Neural progenitor cell (in vitro differentiated cells): ENCODE data around the gene CYP1A1. TPM values are rescaled to one million over a fixed set of nuclear protein-coding genes. Genes with fewer than 3 reads are reported as not detected.
"Not testable (repeated sequence)": the region's sequence is repeated elsewhere in the genome, so short reads cannot be mapped to it uniquely, and the experiment has no call there.

Experiments used
- DNase-seq: peaks from one replicate; pipeline ENCODE4 v3.0.0-alpha.2; 2016; ENCODE audit warnings: low spot score
- H2AFZ ChIP-seq: fragments of 200-600 bp; sonication (generic); replicated peaks from 2 replicates; pipeline ENCODE4 v1.6.1; 2016; ENCODE audit warnings: antibody characterized with exemption
- H3F3A ChIP-seq: fragments of 200-600 bp; sonication (generic); 2 replicates; pipeline ENCODE4 v1.6.1; 2016; ENCODE audit warnings: antibody characterized with exemption, low read depth
- H3K27ac ChIP-seq: fragments of 200-600 bp; sonication (generic); 2 replicates; pipeline ENCODE4 v1.5.1; 2016; ENCODE audit warnings: mild to moderate bottlenecking
- H3K27me3 ChIP-seq: fragments of 200-600 bp; sonication (generic); 2 replicates; pipeline ENCODE4 v1.6.1; 2016; ENCODE audit warnings: mild to moderate bottlenecking, moderate library complexity
- H3K36me3 ChIP-seq: fragments of 200-600 bp; sonication (generic); 2 replicates; pipeline ENCODE4 v1.5.1; 2016
- H3K4me1 ChIP-seq: fragments of 200-600 bp; sonication (generic); 2 replicates; pipeline ENCODE4 v1.6.1; 2016; ENCODE audit warnings: mixed run types
- H3K4me2 ChIP-seq: fragments of 200-600 bp; sonication (generic); 2 replicates; pipeline ENCODE4 v1.6.1; 2016
- H3K4me3 ChIP-seq: fragments of 200-600 bp; sonication (generic); 2 replicates; pipeline ENCODE4 v1.5.1; 2016
- H3K79me2 ChIP-seq: fragments of 200-600 bp; sonication (generic); 2 replicates; pipeline ENCODE4 v1.6.1; 2016; ENCODE audit warnings: low read depth
- H3K9ac ChIP-seq: fragments of 200-600 bp; sonication (generic); 2 replicates; pipeline ENCODE4 v1.6.1; 2016
- H3K9me3 ChIP-seq: fragments of 200-600 bp; sonication (generic); 2 replicates; pipeline ENCODE4 v1.5.1; 2016; ENCODE audit warnings: low read depth
- H4K20me1 ChIP-seq: fragments of 200-600 bp; sonication (generic); 2 replicates; pipeline ENCODE4 v1.6.1; 2016; ENCODE audit warnings: low read depth
- H3K27ac Mint-ChIP-seq: 3 replicates; pipeline ENCODE4 v1.8.0; 2021; ENCODE audit warnings: mixed read lengths
- H3K27me3 Mint-ChIP-seq: 2 replicates; pipeline ENCODE4 v1.8.0; 2022; ENCODE audit warnings: low read depth, mild to moderate bottlenecking, inconsistent platforms, moderate library complexity, mixed read lengths; ENCODE audit not compliant: insufficient read depth
- H3K36me3 Mint-ChIP-seq: 3 replicates; pipeline ENCODE4 v1.8.0; 2021; ENCODE audit warnings: mixed read lengths
- H3K4me1 Mint-ChIP-seq: 3 replicates; pipeline ENCODE4 v1.8.0; 2021; ENCODE audit warnings: mixed read lengths
- H3K4me3 Mint-ChIP-seq: 3 replicates; pipeline ENCODE4 v1.8.0; 2021; ENCODE audit warnings: mild to moderate bottlenecking, moderate library complexity, mixed read lengths
- H3K9me3 Mint-ChIP-seq: 3 replicates; pipeline ENCODE4 v1.8.0; 2020; ENCODE audit warnings: mixed read lengths
- EZH2 ChIP-seq: fragments of 200-600 bp; sonication (generic); IDR thresholded peaks from 2 replicates; pipeline ENCODE4 v1.6.1; 2017; ENCODE audit warnings: antibody characterized with exemption, mild to moderate bottlenecking, moderate library complexity
- EZH2phosphoT487 ChIP-seq: fragments of 200-600 bp; sonication (generic); IDR thresholded peaks from 2 replicates; pipeline ENCODE4 v1.6.1; 2017; ENCODE audit warnings: antibody characterized with exemption
- total RNA-seq: library from RNA; depleted of rRNA; stranded (reverse); fragments of >200 nt; gene quantifications from 2 replicates; pipeline ENCODE4 v1.2.3, GENCODE V29; 2015; ENCODE audit warnings: low replicate concordance
- TF ChIP-seq, protein P1 (sequence below): fragments of 200-600 bp; sonication (generic); IDR thresholded peaks from 2 replicates; pipeline ENCODE4 v1.5.1; 2017; ENCODE audit warnings: antibody characterized with exemption, mild to moderate bottlenecking

Gene CYP1A1
- total RNA-seq, 1 donor from 2014 or later, result not detected

DNA sequence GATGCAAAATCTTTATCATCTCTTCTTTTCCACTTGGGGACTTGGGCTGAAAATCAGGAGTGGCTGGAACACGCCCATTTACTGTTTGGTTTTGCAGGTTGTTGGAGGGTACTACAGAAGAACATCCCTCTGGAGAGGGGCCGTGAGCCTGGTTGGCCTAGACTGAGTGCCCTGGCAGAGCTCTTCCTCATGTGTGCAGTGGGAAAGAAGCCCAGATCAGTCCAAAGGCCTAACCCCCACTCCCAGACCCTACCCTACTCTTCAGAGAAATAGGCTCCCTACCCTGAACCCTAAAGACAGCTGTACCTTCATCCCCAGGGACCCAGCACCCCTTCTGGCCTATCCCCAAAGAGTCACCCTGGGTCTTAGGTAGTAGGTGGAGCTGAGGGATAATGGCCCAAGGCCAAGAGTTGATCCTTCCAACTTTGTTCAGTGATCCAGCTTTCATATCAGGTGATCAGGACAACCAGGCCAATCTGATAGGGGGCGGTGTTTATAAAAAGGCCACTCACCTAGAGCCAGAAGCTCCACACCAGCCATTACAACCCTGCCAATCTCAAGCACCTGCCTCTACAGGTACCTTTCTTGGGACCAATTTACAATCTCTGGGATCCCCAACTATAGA is 23.1 kb upstream of the CYP1A1 start, which contains the start of gene CYP1A2:
Gene CYP1A2 (plus strand): TSS at position 524 of the 625 bp plus-strand sequence. CDS start 894 bp downstream, outside the sequence.
- Mint-ChIP-seq H3K4me1 (peaks cover 2% of the 10 kb centered on the region), H3K36me3 (no peaks in the 10 kb centered on the region), H3K9me3 (no peaks in the 10 kb centered on the region), H3K27ac (no peak within 1 kb of the TSS), H3K4me3 (no peak within 1 kb of the TSS), H3K27me3 (peaks cover 15% of the 10 kb centered on the region)
- peaks cover 36% of the 10 kb centered on the region for H4K20me1 ChIP-seq
- H3K36me3 ChIP-seq, result no peaks in the 10 kb centered on the region
- H3F3A ChIP-seq, result no peaks in the 10 kb centered on the region
- H3K27me3 ChIP-seq, result peaks cover 100% of the 10 kb centered on the region
- H3K79me2 ChIP-seq, result no peaks in the 10 kb centered on the region
- H3K9me3 ChIP-seq, result no peaks in the 10 kb centered on the region
- H3K4me1 ChIP-seq, result peaks cover 12% of the 10 kb centered on the region
- no peak within 1 kb of the TSS for H3K4me3 ChIP-seq
- H3K4me2 ChIP-seq, result no peak within 1 kb of the TSS
- no peak within 1 kb of the TSS for H2AFZ ChIP-seq
- no peak for DNase-seq
- TF ChIP-seq EZH2 (no peak), EZH2phosphoT487 (no peak)
- TF ChIP-seq, protein P1, sequence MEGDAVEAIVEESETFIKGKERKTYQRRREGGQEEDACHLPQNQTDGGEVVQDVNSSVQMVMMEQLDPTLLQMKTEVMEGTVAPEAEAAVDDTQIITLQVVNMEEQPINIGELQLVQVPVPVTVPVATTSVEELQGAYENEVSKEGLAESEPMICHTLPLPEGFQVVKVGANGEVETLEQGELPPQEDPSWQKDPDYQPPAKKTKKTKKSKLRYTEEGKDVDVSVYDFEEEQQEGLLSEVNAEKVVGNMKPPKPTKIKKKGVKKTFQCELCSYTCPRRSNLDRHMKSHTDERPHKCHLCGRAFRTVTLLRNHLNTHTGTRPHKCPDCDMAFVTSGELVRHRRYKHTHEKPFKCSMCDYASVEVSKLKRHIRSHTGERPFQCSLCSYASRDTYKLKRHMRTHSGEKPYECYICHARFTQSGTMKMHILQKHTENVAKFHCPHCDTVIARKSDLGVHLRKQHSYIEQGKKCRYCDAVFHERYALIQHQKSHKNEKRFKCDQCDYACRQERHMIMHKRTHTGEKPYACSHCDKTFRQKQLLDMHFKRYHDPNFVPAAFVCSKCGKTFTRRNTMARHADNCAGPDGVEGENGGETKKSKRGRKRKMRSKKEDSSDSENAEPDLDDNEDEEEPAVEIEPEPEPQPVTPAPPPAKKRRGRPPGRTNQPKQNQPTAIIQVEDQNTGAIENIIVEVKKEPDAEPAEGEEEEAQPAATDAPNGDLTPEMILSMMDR, result no peak
- no peak within 1 kb of the TSS for H3K9ac ChIP-seq
- H3K27ac ChIP-seq, result no peak within 1 kb of the TSS

DNA sequence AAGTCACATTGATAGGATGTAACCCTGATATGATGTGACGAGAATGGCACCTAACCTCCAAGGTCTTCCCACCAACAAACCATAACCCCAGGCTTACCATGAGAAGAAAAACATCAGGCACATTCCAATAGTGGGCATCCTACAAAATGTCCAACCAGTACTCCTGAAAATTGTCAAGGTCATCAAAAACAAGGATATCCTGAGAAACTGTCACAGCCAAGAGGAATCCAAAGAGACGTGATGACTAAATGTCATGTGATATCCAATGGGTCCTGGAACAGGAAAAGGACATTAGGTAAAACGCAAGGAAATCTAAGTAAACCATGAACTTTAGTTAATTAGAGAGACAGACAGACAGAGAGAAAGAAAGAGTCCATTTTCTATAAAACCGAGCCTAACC is 21.1 kb upstream of the CYP1A1 start:
- no peak for DNase-seq
- no peaks in the 10 kb centered on the region for H3K79me2 ChIP-seq
- H3K9me3 ChIP-seq, result no peaks in the 10 kb centered on the region
- H3K9me3 Mint-ChIP-seq, result peaks cover 9% of the 10 kb centered on the region
- no peak overlapping the region for H3K4me2 ChIP-seq
- no peaks in the 10 kb centered on the region for H3K4me1 Mint-ChIP-seq
- H3K27me3 Mint-ChIP-seq, result peaks cover 18% of the 10 kb centered on the region
- H2AFZ ChIP-seq, result no peak overlapping the region
- H3K4me3 ChIP-seq, result no peak overlapping the region
- H3K36me3 ChIP-seq, result no peaks in the 10 kb centered on the region
- TF ChIP-seq, protein P1, result no peak
- TF ChIP-seq EZH2phosphoT487 (no peak), EZH2 (no peak)
- H3K27ac Mint-ChIP-seq, result no peak overlapping the region
- no peak overlapping the region for H3K27ac ChIP-seq
- H3K4me1 ChIP-seq, result peaks cover 12% of the 10 kb centered on the region
- peaks cover 24% of the 10 kb centered on the region for H4K20me1 ChIP-seq
- no peak overlapping the region for H3K9ac ChIP-seq
- no peaks in the 10 kb centered on the region for H3F3A ChIP-seq
- H3K36me3 Mint-ChIP-seq, result peaks cover 4% of the 10 kb centered on the region
- peaks cover 96% of the 10 kb centered on the region for H3K27me3 ChIP-seq
- H3K4me3 Mint-ChIP-seq, result no peak overlapping the region

DNA sequence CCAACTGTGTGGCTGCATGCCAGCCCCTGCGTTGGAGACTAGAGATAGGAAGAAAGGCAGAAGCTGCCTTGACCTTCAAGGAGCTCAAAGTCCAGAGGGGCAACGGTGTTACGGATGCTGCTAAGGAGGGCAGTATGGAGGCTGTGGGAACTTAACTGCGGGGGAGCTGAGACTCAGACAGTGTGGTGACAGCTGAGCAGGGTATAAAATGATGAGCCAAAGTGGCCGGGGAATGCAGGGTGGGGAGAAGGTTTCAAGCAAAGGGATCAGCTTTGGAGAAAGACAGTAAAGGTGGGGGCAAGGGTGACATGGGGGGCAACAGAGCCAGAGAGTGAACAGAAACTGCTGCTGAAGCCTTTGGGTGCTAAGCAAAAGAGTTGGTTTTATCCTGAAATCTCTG is 17.1 kb upstream of the CYP1A1 start:
- H3K36me3 Mint-ChIP-seq, result peaks cover 4% of the 10 kb centered on the region
- Histone ChIP-seq H3K9me3 (no peaks in the 10 kb centered on the region), H3K27me3 (peaks cover 74% of the 10 kb centered on the region), H3K36me3 (no peaks in the 10 kb centered on the region), H3F3A (no peaks in the 10 kb centered on the region), H3K79me2 (no peaks in the 10 kb centered on the region), H4K20me1 (no peaks in the 10 kb centered on the region), H3K27ac (no peak overlapping the region), H3K9ac (no peak overlapping the region), H3K4me2 (no peak overlapping the region), H3K4me1 (no peaks in the 10 kb centered on the region), H3K4me3 (no peak overlapping the region), H2AFZ (no peak overlapping the region)
- H3K27ac Mint-ChIP-seq, result no peak overlapping the region
- H3K4me3 Mint-ChIP-seq, result no peak overlapping the region
- peaks cover 13% of the 10 kb centered on the region for H3K9me3 Mint-ChIP-seq
- peaks cover 19% of the 10 kb centered on the region for H3K27me3 Mint-ChIP-seq
- DNase-seq, result no peak
- TF ChIP-seq EZH2phosphoT487, result no peak
- H3K4me1 Mint-ChIP-seq, result peaks cover 4% of the 10 kb centered on the region

DNA sequence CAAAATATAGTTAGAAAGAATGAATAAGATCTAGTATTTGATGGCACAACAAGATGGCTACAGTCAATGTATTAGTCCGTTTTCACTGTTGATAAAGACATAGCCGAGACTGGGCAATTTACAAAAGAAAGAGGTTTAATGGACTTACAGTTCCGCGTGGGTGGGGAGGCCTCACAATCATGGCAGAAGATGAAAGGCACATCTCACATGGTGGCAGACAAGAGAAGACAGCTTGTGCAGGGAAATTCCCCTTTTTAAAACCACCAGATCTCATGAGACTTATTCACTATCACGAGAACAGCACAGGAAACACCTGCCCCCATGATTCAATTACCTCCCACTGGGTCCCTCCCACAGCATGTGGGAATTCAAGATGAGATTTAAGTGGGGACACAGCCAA is 12.9 kb upstream of the CYP1A1 start:
- H3K36me3 Mint-ChIP-seq, H3K4me3 ChIP-seq, H3K4me1 Mint-ChIP-seq, H3K27ac ChIP-seq, H3K27ac Mint-ChIP-seq, DNase-seq, H3K79me2 ChIP-seq, H3F3A ChIP-seq, H4K20me1 ChIP-seq, H2AFZ ChIP-seq, H3K9me3 ChIP-seq, H3K36me3 ChIP-seq, H3K4me1 ChIP-seq, H3K9ac ChIP-seq, H3K4me2 ChIP-seq: not testable (repeated sequence)
- Mint-ChIP-seq H3K4me3 (peak overlapping the region; percentile 16), H3K9me3 (peaks cover 14% of the 10 kb centered on the region), H3K27me3 (peaks cover 18% of the 10 kb centered on the region)
- H3K27me3 ChIP-seq, result peaks cover 74% of the 10 kb centered on the region
